ENCODE data around the gene UGT2A3.
"Not testable (repeated sequence)": the region's sequence is repeated elsewhere in the genome, so short reads cannot be mapped to it uniquely, and the experiment has no call there.

Gene UGT2A3

DNA sequence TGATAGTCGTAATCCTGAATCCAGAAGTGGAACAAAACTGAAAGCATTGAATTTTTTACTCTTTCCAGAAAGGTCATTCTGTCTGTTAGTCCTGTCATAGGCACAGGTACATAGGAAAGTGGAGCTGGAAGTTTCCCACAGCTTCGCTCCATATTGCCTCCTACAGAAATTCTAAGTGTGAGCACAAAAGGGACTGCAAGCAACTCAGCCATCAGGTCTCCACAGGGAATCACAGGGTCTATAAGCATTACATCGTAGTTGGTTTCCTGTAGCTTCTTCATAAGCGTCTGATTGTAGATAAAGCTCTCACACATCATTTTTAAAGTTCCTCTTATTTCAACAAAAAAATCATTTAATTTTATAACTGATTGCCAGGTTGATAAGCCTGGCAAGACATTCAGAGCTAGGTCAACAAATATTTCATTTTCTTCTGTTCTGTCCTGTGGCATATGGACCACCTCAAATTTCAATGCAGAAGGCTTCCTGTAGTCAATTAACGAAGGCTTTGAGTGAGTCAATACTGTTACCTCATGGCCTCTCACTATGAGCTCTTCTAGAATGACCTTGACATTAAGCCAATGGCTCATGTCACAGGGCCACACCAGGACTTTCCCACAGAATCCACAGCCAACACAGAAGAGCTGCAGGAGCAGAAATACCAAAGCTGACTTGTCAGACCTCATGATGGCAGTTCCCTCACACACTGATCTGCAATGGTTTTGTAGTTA is at the start of gene UGT2A3:
Gene UGT2A3 (minus strand): TSS at position 727 of the 728 bp plus-strand sequence. CDS start 44 bp downstream, at position 683.
- DNase-seq (ENCODE audit: low read depth in 2 of 2): no peak

DNA sequence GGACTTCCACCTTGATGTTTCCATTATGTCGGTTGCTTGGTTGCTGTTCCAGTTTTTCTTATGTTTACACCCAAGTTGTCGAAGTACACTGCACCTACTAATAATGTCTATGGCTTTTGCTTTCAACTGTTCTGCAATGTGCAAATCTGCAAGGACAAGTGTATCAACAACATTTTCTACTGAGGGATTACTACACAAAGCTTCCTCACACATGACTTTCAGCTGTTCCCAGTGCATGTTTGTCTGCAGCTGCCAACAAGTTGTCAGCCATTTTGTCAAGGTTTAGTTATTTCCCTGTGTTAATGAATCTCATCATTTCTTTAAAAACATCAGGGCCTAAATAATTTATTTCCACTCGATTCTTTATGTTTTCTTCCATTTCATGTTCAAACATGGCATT is 45.4 kb upstream of the UGT2A3 start:
- DNase-seq (ENCODE audit: low read depth in 2 of 2): no peak

DNA sequence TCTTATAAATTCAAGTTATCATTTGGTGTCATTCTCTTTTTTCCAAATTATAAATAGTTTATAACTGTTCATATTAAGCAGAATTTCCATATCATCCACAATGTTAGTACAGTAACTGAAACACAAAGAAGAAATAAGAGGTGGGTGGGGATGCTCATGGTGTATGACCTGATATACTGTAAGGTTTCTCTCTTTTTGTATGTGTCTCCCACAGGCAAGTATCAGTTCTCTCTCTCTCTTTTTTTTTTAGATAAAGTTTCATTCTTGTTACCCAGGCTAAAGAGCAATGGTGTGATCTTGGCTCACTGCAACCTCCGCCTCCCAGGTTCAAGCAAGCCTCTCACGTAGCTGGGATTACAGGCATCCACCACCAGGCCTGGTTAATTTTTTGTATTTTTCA is 43.7 kb upstream of the UGT2A3 start:
- DNase-seq (ENCODE audit: low read depth in 2 of 2): no peak

DNA sequence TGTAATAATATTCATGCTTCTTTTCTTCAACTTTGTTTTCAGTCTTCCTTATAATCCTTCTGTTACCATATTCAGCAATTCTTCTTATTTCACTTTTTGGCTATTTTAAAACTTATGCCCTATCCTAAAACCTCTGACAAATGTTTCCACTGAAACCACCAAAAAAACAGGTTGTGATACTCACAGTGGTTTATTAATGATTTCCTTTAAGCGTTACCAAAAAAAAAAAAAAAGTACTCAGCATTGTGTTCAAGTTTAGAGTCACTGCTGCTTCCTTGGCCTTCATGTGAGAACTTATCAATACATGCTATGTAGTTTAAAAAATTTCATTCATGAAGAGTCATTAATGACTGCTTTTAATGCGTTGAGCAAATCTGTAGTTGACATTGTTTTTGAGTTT is 35.4 kb upstream of the UGT2A3 start:
- no peak for DNase-seq (ENCODE audit: low read depth in 2 of 2)

DNA sequence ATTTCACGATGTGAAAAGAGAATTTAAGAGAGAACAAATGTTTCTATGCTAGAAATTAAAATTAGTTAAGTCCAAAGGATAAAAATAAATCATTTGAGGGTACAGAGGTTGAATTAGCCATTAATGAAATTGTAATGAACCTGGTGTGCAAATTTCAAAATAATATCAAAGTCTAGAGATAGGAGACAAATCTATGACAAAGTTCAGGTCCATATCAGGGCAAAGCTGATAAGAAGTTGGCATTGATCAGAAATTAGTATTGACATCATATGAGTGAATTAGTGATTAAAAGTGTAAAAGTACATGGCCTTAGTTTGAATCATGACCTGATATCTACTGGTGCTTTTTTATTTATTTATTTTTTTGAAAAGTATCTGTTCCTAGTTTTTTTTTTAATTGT is 33.8 kb upstream of the UGT2A3 start:
- DNase-seq (ENCODE audit: low read depth in 2 of 2): no peak

DNA sequence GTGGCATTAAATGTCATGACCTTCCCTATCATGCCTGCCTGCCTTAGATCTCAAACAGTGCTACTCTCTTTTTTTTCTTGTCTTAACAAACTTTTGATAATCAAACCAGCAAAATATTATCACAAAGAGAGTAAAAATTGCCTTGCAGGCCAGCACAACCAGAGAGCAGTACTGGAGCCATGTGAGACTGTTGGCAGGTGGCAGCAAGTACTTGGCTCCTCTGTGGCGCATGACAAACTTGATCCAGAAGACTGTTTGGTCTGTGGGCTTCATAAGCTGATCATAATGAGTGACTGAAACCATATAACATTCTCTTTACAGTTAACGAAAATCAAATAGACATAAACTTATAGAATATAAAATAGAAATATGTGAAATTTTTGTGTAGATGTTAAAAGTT is 33.3 kb upstream of the UGT2A3 start:
- DNase-seq (ENCODE audit: low read depth in 2 of 2): no peak

DNA sequence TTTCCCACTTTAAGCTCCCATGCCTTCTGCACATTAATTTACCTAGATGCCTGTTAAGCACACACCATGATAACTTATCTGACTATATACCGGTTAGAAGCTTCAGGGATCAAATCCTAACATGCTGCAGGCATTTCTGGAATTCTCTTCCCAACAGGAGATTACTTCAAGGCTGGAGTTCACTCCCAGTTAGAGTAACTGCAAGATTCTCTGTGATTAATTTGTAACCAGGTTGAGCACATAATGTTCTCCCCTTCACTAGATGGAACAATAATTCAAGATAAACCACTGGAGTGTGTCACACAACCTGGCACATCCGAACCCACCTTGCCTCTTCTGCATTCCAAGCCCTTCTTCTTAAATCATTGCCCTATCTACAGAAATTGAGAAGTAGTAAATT is 11.8 kb upstream of the UGT2A3 start:
- DNase-seq (ENCODE audit: low read depth in 2 of 2): no peak

DNA sequence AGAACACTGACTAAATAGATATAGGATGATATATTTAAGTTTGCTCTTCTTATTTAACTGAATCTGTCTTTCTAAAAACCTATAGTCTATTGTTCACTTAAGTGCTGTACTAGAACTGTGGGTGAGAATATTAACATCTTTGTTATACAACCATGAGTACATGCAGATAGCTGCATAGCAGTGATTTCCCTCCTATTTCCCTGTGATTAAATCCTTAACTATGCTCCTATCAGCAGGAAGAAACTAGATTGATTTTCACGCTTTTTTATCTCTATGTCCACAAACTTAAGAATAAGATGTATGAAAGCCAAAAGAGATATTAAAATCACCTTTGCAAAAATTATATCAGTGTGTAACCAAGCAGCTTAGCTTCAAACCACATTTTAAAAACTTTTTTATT is 11.3 kb upstream of the UGT2A3 start:
- no peak for DNase-seq (ENCODE audit: low read depth in 2 of 2)

DNA sequence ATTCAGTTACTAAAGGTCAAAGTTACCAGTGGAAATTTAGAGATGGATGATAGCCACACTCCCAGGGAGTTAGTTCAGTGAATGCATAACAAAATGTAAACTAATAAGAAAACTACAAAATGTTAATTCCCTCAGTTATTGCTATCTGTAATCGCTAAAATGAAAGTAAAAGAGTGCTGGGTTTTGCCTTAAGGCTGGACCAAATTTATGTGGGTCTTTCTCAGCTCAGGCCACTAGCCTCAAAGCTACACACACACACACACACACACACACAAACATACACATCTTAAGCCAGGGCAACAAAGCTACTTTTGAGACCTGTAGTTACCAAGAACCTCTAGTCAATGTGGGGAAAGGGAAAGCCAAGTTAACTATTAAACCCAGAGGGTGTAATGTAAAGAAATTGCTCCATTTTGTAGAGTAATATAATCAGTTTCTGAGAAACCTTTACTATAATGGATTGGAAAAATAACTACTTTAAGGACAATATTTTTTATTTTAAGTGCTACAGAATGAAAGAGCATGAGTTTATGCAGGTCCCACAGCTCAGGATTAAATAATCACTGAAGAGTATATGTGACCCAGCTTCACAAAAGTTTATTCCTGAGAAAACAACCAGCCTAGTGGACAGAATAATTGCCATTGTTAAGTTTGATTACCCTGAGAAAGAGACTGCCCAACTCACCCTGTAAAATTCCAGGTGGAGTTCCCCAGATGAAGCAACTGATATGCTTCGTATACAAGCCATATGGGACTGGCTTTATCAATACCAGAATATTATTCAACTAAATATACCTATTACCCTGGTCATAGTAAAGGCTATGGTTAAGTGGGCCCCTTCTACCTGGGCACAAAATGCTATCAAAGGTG is 8.9 kb upstream of the UGT2A3 start:
- no peak for DNase-seq (ENCODE audit: low read depth in 2 of 2)

DNA sequence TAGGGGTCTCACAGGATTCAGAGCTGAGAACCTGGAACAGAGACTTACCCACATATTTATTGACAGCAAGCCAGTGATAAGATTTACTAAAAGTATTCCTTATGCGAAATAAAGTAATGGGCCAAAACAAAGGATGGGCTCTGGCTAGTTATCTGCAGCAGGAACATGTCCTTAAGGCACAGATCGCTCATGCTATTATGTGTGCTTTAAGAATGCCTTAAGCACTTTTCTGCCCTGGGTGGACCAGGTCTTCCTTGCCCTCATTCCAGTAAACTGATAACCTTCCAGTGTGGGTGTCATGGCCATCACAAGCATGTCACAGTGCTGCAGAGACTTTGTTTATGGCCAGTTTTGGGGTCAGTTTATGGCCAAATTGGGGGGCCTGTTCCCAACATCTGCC is 7.5 kb upstream of the UGT2A3 start:
- DNase-seq (ENCODE audit: low read depth in 2 of 2): not testable (repeated sequence)

DNA sequence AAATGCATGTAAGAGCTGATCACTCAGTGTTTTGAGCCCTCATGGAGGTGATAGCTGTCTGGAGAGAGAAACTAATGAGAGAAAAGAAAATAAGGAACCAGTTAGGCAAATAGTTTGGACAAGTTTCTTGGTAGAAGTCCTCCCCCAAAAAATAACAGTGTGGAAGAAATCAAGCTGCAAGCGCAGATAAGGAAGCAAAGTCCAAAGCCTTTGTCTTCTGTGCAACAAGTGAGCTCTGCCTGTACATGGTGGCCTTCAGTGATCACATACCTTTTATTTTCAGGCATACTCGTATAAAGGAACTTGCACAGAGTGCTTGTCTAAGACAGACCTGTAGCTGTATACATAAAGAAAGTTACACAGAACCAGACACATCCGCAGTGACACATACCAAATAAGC is 2.5 kb upstream of the UGT2A3 start:
- DNase-seq (ENCODE audit: low read depth in 2 of 2): no peak

DNA sequence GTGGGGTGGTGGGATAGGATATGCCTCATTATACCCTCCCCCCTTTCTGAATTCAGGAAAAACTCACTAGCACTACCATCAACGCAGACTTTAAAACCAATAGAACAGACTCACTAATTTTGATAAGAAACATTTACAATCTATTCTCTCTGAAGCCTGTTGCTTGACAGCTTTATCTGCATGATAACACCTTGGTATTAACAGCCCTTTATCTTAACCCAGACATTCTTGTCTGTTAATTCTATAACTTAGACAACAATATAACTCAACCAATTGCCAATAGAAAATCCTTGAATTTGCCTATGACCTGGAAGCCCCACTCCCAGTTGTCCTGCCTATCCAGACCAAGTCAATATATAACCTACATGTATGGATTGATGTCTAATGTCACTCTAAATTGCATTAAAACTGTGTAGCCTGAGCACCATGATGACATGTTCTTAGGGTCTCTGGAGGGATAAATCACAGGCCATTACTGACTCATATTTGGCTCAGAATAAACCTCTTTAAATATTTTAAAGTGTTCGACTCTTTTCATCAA is 1.5 kb upstream of the UGT2A3 start:
- DNase-seq (ENCODE audit: low read depth in 2 of 2): no peak

DNA sequence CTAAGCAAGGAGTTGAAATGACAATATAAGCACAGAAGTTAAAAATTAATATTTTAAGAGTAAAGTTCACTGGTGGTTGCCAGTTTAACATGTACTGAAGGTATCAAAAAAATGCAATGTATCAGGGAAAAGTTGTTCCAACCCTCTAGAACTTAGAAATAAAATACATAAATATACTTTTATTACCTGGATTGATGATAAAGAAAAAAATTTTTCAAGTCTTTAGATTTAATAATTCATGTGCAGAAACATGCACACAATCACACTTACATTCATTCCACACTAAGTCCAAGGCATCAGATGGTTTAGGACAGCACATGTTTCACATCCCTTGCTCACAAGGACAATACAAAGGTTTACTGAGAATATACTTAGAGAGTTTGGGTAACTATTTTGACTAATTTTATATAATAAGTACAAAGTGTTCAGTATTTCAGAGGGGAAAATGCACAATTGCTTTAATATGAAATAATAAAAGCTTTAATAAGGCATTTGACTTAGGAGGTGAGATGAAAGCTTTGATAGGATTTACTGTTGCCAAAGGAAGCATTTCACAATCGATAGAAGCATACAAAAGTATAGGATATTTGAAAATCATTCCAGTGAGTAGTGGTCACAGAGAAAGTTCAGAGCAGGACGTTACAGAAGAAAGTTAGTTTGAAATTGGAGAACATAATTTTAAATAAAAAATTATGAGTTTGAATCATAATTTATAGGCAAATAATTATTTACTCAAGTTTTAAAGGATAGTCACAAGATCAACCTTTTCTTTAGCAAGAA is 392 bp upstream of the UGT2A3 start:
- DNase-seq (ENCODE audit: low read depth in 2 of 2): no peak

DNA sequence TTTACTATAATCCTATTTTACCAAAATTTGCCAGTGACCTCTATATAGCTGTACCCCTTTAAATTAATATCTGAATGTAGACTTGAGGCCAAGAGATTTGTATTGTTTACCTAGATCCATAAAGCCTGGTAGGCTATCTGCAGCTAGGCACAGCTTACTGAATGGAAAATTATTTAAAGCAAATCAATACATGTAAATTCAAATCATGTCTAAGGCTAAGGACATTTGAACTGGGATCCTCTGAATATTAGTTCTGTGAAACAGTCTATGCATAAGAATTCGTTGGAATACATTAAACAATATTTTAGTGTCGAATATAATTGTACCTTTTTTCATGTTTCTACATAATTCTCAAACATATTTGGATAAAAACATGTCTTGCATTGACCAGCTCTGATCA is 1.6 kb downstream of the UGT2A3 start:
- DNase-seq (ENCODE audit: low read depth in 2 of 2): no peak

DNA sequence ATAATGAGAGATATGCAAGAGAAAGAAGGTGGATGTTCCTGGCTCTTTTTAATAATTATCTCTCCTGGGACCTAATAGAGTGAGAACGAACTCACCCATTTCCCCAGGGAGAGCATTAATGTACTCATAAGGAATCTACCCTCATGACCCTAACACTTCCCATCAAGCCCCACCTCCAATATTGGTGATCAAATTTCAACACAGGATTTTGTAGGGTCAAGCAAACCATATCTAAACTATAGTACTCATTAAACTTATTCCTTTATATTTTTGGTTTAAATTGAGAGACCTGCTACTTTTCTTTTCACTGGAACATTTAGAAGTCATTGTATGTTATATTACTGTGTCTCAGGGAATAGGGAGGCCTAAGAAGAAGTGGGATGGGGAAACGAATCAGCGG is 2.6 kb downstream of the UGT2A3 start:
- no peak for DNase-seq (ENCODE audit: low read depth in 2 of 2)

DNA sequence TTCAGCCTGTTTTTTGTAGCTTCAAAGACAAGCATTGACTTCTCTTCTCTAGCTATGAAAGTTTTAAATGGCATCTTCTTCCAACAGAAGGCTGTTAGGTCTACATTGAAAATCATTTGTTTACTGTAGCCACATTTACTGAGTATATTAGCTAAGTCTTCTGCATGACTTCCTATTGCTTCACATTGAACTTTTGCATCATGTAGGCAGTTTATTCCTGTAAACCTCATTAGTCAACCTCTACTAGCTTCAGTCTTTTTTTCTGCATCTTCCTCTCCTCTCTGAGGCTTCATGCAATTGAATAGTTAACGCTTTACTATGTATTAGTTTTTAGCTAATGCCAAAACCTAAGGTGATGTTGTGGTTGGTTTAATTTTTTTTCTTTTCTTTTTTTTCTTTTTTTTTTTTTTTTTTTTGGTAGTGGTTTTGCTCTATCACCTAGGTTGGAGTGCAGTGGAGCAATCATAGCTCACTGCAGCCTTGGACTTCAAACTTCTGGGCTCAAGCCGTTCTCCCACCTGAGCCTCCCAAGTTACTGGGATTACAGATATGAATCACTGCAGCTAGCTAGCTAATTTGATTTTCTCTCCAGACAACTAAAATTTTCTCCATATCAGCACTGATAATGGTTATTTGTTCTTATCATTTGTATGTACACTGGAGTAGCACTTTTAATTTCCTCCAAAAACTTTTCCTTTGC is 3.4 kb downstream of the UGT2A3 start:
- no peak for DNase-seq (ENCODE audit: low read depth in 2 of 2)

DNA sequence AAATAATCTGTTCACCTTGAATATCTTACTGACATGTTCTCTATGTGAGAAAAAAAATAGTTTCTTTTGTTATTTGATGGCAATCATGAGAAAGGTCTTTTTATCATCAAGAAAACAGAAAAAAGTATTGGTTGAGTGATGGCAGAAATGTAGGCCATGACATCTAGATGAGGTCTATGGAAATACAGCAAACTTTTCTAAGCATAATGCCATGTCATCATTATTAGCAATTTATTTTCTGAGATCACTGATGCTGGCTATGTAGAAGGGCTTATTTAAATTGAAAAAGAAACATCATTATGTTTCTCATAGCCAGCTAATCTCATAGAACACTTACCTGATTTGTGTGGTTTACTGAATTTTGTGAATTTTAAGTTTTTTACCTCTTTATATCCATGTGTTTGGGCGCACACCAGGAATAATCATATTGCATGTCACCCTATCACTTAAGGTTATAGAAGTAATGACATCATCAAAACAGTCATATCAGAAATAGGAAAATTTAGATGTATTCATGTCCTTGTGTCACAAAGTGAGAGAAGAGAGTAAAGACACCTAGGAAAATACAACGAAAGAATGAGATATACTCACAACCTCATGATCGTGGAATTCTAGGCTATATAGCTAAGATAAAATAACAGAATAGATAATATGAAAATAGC is 22.4 kb downstream of the UGT2A3 start:
- DNase-seq (ENCODE audit: low read depth in 2 of 2): no peak

DNA sequence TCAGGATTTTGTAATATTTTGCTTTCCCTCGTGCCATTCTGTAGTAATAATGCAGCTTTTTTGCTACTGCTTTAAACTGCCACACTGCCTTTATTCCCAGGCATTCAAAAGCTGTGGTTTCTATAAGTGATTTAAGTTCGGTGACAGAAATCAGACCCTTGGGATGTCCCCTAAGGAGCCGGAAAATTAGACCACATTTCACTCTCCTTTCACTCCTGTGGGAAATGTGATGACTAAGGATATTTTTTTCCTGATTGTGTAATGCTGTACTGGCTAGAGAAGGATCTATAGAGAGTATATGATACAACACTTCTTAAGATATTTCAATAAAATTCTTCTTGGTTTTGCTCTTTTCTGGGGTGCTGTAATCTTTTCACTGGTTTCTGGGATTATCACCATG is 24.4 kb downstream of the UGT2A3 start:
- DNase-seq (ENCODE audit: low read depth in 2 of 2): no peak

DNA sequence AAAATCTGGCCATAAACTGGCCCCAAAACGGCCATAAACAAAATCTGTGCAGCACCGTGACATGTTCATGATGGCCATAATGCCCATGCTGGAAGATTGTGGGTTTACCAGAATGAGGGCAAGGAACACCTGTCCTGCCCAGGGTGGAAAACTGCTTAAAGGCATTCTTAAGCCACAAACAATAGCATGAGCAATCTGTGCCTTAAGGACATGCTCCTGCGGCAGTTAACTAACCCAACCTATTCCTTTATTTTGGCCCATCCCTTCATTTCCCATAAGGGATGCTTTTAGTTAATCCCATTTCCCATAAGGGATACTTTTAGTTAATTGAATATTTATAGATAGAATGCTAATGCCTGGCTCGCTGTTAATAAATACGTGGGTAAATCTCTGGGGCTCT is 29.4 kb downstream of the UGT2A3 start:
- not testable (repeated sequence) for DNase-seq (ENCODE audit: low read depth in 2 of 2)

DNA sequence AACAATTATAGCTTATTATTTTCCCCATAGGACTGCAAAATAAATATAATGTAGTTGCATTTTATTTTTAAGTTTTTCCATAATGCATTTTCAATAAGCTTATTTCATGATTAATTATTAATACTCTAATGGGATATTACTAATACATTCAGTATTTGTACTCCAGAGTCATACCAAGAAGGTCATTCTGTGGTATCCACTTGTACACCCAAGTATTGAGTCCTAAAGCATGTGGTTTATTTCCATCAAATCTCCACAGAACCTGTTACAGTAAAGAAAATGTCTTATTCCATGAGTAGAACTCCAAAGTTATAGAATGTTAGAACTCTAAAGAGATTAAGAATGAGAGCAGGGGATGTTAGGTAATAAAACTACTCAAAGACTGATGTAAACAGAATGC is 30.6 kb downstream of the UGT2A3 start:
- DNase-seq (ENCODE audit: low read depth in 2 of 2): no peak

DNA sequence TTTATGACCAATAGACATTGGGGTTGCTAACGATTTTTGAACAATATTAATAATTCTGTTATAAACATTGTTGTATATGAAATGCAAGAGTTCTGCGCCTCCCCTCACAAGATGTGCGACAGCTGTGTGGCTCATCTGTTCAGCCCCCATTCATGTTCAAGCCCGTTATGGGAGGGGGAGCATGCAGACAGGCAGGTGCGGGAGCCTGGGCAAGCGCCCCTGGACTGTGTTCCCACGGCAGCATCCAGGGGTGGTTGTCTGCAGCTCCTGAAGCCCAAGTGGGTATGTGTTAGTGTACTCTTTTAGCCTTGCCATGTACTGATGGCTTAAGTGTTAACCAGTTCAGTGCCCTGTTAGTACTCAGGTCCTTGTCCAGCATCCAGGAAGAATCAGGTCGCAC is 34.6 kb downstream of the UGT2A3 start:
- DNase-seq (ENCODE audit: low read depth in 2 of 2): no peak
